Measurements from ENCODE around the gene RAB10.

DNA sequence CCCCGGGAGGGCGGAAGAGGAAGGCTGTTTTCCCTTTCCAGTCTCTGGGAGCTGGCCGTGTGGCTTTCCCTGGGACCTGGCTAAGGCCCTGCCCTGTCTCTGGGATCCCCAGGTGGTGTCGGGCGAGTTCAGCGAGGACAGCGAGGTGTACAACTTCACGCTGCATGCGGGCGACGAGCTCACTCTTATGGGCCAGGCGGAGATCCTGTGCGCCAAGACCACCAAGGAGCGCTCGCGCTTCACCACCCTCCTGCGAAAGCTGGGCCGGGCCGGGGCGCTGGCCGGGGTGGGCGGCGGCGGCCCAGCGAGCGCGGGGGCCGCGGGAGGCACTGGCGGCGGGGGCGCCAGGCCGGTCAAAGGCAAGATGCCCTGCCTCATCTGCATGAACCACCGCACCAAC, 150.2 kb downstream of the RAB10 start:
- TF ChIP-seq, protein P1, sequence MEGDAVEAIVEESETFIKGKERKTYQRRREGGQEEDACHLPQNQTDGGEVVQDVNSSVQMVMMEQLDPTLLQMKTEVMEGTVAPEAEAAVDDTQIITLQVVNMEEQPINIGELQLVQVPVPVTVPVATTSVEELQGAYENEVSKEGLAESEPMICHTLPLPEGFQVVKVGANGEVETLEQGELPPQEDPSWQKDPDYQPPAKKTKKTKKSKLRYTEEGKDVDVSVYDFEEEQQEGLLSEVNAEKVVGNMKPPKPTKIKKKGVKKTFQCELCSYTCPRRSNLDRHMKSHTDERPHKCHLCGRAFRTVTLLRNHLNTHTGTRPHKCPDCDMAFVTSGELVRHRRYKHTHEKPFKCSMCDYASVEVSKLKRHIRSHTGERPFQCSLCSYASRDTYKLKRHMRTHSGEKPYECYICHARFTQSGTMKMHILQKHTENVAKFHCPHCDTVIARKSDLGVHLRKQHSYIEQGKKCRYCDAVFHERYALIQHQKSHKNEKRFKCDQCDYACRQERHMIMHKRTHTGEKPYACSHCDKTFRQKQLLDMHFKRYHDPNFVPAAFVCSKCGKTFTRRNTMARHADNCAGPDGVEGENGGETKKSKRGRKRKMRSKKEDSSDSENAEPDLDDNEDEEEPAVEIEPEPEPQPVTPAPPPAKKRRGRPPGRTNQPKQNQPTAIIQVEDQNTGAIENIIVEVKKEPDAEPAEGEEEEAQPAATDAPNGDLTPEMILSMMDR (IDR thresholded peaks at IDR 0.05) = no peak
- no peak for TF ChIP-seq POLR2A (IDR thresholded peaks at IDR 0.05)
- TF ChIP-seq POLR2AphosphoS5 (IDR thresholded peaks at IDR 0.05) = no peak

All from prostate gland (tissue), 2 donors.